SK-N-SH (cell line): ENCODE data around the gene GBP7. TPM values are rescaled to one million over a fixed set of nuclear protein-coding genes. Genes with fewer than 3 reads are reported as not detected.

Experiments
- CTCF ChIA-PET: fragments of 300-600, 350-600 bp; formaldehyde crosslinking; extraction: SDS; loops from one replicate; lab custom pipeline; 2021; lab: Yijun Ruan, JAX
- POLR2A ChIA-PET: fragments of 350-600 bp; sonication (Branson Sonifier 250); formaldehyde crosslinking; extraction: SDS; loops from one replicate; lab custom pipeline; 2020; ENCODE audit warnings: antibody characterized with exemption, inconsistent platforms; lab: Yijun Ruan, JAX
- DNase-seq: peaks from one replicate; pipeline ENCODE4 v3.0.0; 2012
- H2AFZ ChIP-seq: fragments of 200-600 bp; sonication (generic); 2 replicates; pipeline ENCODE4 v1.8.1; 2016; ENCODE audit warnings: antibody characterized with exemption, mild to moderate bottlenecking, low read depth
- H3F3A ChIP-seq: fragments of 200-600 bp; sonication (generic); replicated peaks from 2 replicates; pipeline ENCODE3; 2016; ENCODE audit warnings: antibody characterized with exemption, mild to moderate bottlenecking; ENCODE audit not compliant: insufficient read depth
- H3K27ac ChIP-seq, 2 experiments: fragments of 200-500 bp in 1 of 2; fragments of 200-600 bp in 1 of 2; sonication (Bioruptor generic) in 1 of 2; sonication (generic), shearing (Covaris generic) in 1 of 2; 2 replicates each; pipeline versions ENCODE4 v1.5.1 to v1.6.1; 2014 to 2016; ENCODE audit warnings: low read depth in 2 of 2, inconsistent platforms in 1 of 2, low read length in 1 of 2, mild to moderate bottlenecking in 1 of 2, mixed read lengths in 1 of 2
- H3K27me3 ChIP-seq: fragments of 200-600 bp; sonication (generic), shearing (Covaris generic); 2 replicates; pipeline ENCODE4 v1.6.1; 2016; ENCODE audit warnings: mixed run types; ENCODE audit not compliant: insufficient read depth
- H3K36me3 ChIP-seq, 2 experiments: fragments of 200-500 bp in 1 of 2; fragments of 200-600 bp in 1 of 2; sonication (Bioruptor generic) in 1 of 2; sonication (generic) in 1 of 2; replicated peaks in 1 of 2; 2 replicates each; pipeline versions ENCODE3 to v1.5.1; 2014 to 2016; ENCODE audit warnings: low read length in 1 of 2, mild to moderate bottlenecking in 1 of 2; ENCODE audit not compliant: insufficient read depth in 2 of 2, control insufficient read depth in 1 of 2
- H3K4me1 ChIP-seq, 2 experiments: fragments of 200-500 bp in 1 of 2; fragments of 200-600 bp in 1 of 2; sonication (Bioruptor generic) in 1 of 2; sonication (generic), shearing (Covaris generic) in 1 of 2; 2 replicates each; pipeline versions ENCODE4 v1.5.1 to v1.6.1; 2014 to 2016; ENCODE audit warnings: low read depth in 1 of 2, low read length in 1 of 2, mixed run types in 1 of 2; ENCODE audit not compliant: insufficient read depth in 2 of 2, control insufficient read depth in 1 of 2
- H3K4me2 ChIP-seq: fragments of 200-600 bp; sonication (generic), shearing (Covaris generic); 2 replicates; pipeline ENCODE4 v1.6.1; 2017; ENCODE audit warnings: mixed run types
- H3K4me3 ChIP-seq, 2 experiments: fragments of 200-500 bp in 1 of 2; fragments of 200-600 bp in 1 of 2; sonication (Bioruptor generic) in 1 of 2; sonication (generic), shearing (Covaris generic) in 1 of 2; 2 replicates each; pipeline versions ENCODE4 v1.5.1 to v1.8.1; 2014 to 2016; ENCODE audit warnings: low read depth in 2 of 2, inconsistent platforms in 1 of 2, low read length in 1 of 2, mild to moderate bottlenecking in 1 of 2, mixed read lengths in 1 of 2, moderate library complexity in 1 of 2
- H3K79me2 ChIP-seq: fragments of 200-600 bp; sonication (generic); 2 replicates; pipeline ENCODE4 v1.8.1; 2017; ENCODE audit warnings: mild to moderate bottlenecking; ENCODE audit not compliant: insufficient read depth
- H3K9ac ChIP-seq: fragments of 200-600 bp; sonication (generic); 2 replicates; pipeline ENCODE4 v1.6.1; 2017; ENCODE audit warnings: mixed run types
- H3K9me2 ChIP-seq: fragments of 200-600 bp; sonication (generic); 2 replicates; pipeline ENCODE4 v1.6.1; 2017; ENCODE audit warnings: mixed run types
- H3K9me3 ChIP-seq: fragments of 200-600 bp; sonication (generic); 2 replicates; pipeline ENCODE4 v1.6.1; 2017; ENCODE audit warnings: mixed run types, mild to moderate bottlenecking, moderate library complexity
- H4K20me1 ChIP-seq: fragments of 200-600 bp; sonication (generic); 2 replicates; pipeline ENCODE4 v1.6.1; 2017; ENCODE audit warnings: mild to moderate bottlenecking, mixed run types; ENCODE audit not compliant: insufficient read depth
- ELF1 ChIP-seq: IDR thresholded peaks from 2 replicates; pipeline ENCODE4 v1.4.0; 2012
- EP300 ChIP-seq, 2 experiments: IDR thresholded peaks; 2 replicates each; pipeline versions ENCODE4 v1.4.0 to v1.6.1; 2012; ENCODE audit warnings: borderline replicate concordance in 1 of 2, low read depth in 1 of 2, low read length in 1 of 2
- FOXM1 ChIP-seq: IDR thresholded peaks from 2 replicates; pipeline ENCODE4 v1.4.0; 2012; ENCODE audit warnings: low read depth, mild to moderate bottlenecking
- GABPA ChIP-seq: IDR thresholded peaks from 2 replicates; pipeline ENCODE4 v1.4.0; 2012; ENCODE audit warnings: low read depth, mild to moderate bottlenecking
- JUND ChIP-seq: IDR thresholded peaks from 2 replicates; pipeline ENCODE4 v1.4.0; 2012
- MXI1 ChIP-seq: IDR thresholded peaks from 2 replicates; pipeline ENCODE4 v1.6.1; 2012; ENCODE audit warnings: mild to moderate bottlenecking, low read depth, low read length, improper control_type of control experiment
- NRF1 ChIP-seq: IDR thresholded peaks from 2 replicates; pipeline ENCODE4 v1.6.1; 2012; ENCODE audit warnings: low read depth, mild to moderate bottlenecking, low read length
- PBX3 ChIP-seq: IDR thresholded peaks from 2 replicates; pipeline ENCODE4; 2012
- RCOR1 ChIP-seq: fragments of 150-350 bp; IDR thresholded peaks from 2 replicates; pipeline ENCODE4 v1.6.1; 2017; ENCODE audit warnings: antibody characterized with exemption, low read length
- REST ChIP-seq: IDR thresholded peaks from 2 replicates; pipeline ENCODE4 v1.6.1; 2012; ENCODE audit warnings: mild to moderate bottlenecking, low read depth, low read length, moderate library complexity
- SMC3 ChIP-seq: IDR thresholded peaks from 2 replicates; pipeline ENCODE4 v1.6.1; 2012; ENCODE audit warnings: low read depth, low read length, improper control_type of control experiment
- TEAD4 ChIP-seq: IDR thresholded peaks from 2 replicates; pipeline ENCODE4 v1.4.0; 2012; ENCODE audit warnings: mild to moderate bottlenecking, borderline replicate concordance; ENCODE audit not compliant: insufficient read depth
- USF1 ChIP-seq: IDR thresholded peaks from 2 replicates; pipeline ENCODE4 v1.4.0; 2012; ENCODE audit warnings: low read depth, borderline replicate concordance
- USF2 ChIP-seq: fragments of 150-350 bp; IDR thresholded peaks from 2 replicates; pipeline ENCODE4 v1.6.1; 2017; ENCODE audit warnings: antibody characterized with exemption, low read length, low read depth, borderline replicate concordance
- WGBS: methylation state at CpG from one replicate; pipeline ENCODE4 v1.1.6; 2017; ENCODE audit warnings: low lambda C conversion rate; 5-methylcytosine and 5-hydroxymethylcytosine counted together
- polyA plus RNA-seq, 3 experiments: library from polyadenylated mRNA; depleted of rRNA; stranded (reverse); fragments of >200 nt; gene quantifications; 2 replicates each; pipeline ENCODE4 v1.2.3, GENCODE V29; 2012

The GBP7 gene
- polyA plus RNA-seq, 1 of the 3 experiments (the other 2 are of a cell fraction) = not detected

GRCh38 chr1:89176971-89177370 lies 1.2 kb upstream of the GBP7 start (continued):
- no peak for TF ChIP-seq USF2
- no peak for TF ChIP-seq NRF1
- no peak for TF ChIP-seq JUND
- TF ChIP-seq SMC3 = no peak
- TF ChIP-seq PBX3 = no peak

- Histone ChIP-seq H3K4me2 (no peak overlapping the region), H4K20me1 (no peaks in the 10 kb centered on the region), H3K9me3 (no peaks in the 10 kb centered on the region), H3K27ac (no peak overlapping the region), H3K4me3 (no peak overlapping the region), H3K9me2 (no peaks in the 10 kb centered on the region), H3K4me1 (no peaks in the 10 kb centered on the region), H3K36me3 (no peaks in the 10 kb centered on the region), H3K27me3 (no peaks in the 10 kb centered on the region), H3K9ac (no peak overlapping the region), H3K79me2 (no peaks in the 10 kb centered on the region), H3F3A (no peaks in the 10 kb centered on the region), H2AFZ (no peak overlapping the region)
- DNase-seq = no peak
- POLR2A ChIA-PET = no interaction called here
- WGBS = 71% methylated on average over 3 of the region's 3 CpGs
- TF ChIP-seq TEAD4 (no peak), PBX3 (no peak), FOXM1 (no peak), GABPA (no peak)
- CTCF ChIA-PET = interaction anchor here (1.3 kb wide), 1 partner anchor 77 kb away, joined by 4 read pairs; no protein-coding TSS in a partner anchor
Observed at GRCh38 chr1:89174491-89174890, 1.3 kb downstream of the GBP7 start.

GRCh38 chr1:89172468-89173143 lies 3.2 kb downstream of the GBP7 start:
- Histone ChIP-seq H3K9me2 (no peaks in the 10 kb centered on the region), H3K9ac (no peak overlapping the region), H3F3A (no peaks in the 10 kb centered on the region), H3K27me3 (no peaks in the 10 kb centered on the region), H3K4me3 (no peak overlapping the region), H4K20me1 (no peaks in the 10 kb centered on the region), H3K79me2 (no peaks in the 10 kb centered on the region), H3K9me3 (no peaks in the 10 kb centered on the region), H2AFZ (no peak overlapping the region), H3K4me1 (no peaks in the 10 kb centered on the region), H3K4me2 (no peak overlapping the region), H3K27ac (no peak overlapping the region), H3K36me3 (no peaks in the 10 kb centered on the region)
- no peak for DNase-seq
- POLR2A ChIA-PET = no interaction called here
- WGBS = 66% methylated on average over 4 of the region's 4 CpGs
- CTCF ChIA-PET = no interaction called here
- TF ChIP-seq REST = no peak
- no peak for TF ChIP-seq EP300 (IDR thresholded peaks at IDR 0.05; ENCODE audit: borderline replicate concordance in 1 of 2, low read depth in 1 of 2, low read length in 1 of 2)
- no peak for TF ChIP-seq MXI1
- TF ChIP-seq PBX3 = no peak
- TF ChIP-seq USF1 = no peak
- TF ChIP-seq JUND = no peak
- TF ChIP-seq ELF1 = no peak
- no peak for TF ChIP-seq RCOR1
